IPS-18a (cell line): ENCODE results near the gene AQP10.
"Not testable (repeated sequence)": the region's sequence is repeated elsewhere in the genome, so short reads cannot be mapped to it uniquely, and the experiment has no call there.

ENCODE experiments used
- H3K27ac ChIP-seq: one replicate; pipeline ENCODE4 v1.5.1; 2013; ENCODE audit warnings: low read length
- H3K27me3 ChIP-seq: one replicate; pipeline ENCODE4 v1.6.1; 2013; ENCODE audit warnings: mild to moderate bottlenecking, low read length; ENCODE audit not compliant: control insufficient read depth, insufficient read depth
- H3K36me3 ChIP-seq: one replicate; pipeline ENCODE4 v1.6.1; 2013; ENCODE audit warnings: low read depth, low read length; ENCODE audit not compliant: control insufficient read depth
- H3K4me1 ChIP-seq: one replicate; pipeline ENCODE4 v1.6.1; 2013; ENCODE audit warnings: low read depth, low read length; ENCODE audit not compliant: control insufficient read depth
- H3K4me3 ChIP-seq: one replicate; pipeline ENCODE4 v1.5.1; 2013; ENCODE audit warnings: low read length
- H3K9ac ChIP-seq: one replicate; pipeline ENCODE4 v1.6.1; 2013; ENCODE audit warnings: mild to moderate bottlenecking, low read length, moderate library complexity
- H3K9me3 ChIP-seq: one replicate; pipeline ENCODE4 v1.6.1; 2013; ENCODE audit warnings: low read depth, low read length; ENCODE audit not compliant: control insufficient read depth

The AQP10 gene

DNA sequence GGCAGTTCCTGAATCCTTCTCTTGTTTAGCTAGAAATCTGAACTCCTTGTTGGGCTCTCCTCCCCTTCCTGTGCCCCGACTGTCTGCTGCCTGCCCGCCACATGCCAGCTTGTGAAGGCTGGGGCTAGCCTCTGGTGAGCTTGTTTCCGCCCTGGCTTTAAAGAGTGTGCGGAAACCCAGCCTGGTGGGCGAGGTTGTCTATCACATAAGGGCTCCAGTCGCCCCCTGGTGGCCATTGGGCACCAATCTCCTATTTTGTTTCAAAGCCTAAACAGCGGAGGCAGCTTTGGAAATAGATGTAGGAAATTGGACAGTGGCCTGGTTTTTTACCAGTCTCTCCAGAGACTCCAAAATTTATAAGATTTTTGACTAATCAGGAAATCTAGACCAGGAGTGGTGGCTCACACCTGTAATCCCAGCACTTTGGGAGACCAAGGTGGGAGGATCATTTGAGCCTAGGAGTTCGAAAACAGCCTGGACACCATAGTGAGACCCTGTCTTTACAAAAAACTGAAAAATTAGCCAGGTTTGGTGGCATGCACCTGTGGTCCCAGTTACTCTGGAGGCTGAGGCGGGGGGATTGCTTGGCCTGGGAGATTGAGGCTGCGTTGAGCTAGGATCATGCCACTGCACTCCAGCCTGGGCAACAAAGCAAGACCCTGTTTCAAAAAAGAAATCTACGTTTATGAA lies 14.3 kb downstream of the AQP10 start:
- H3K27me3 ChIP-seq: no peaks in the 10 kb centered on the region
- no peaks in the 10 kb centered on the region for H3K9me3 ChIP-seq
- no peaks in the 10 kb centered on the region for H3K4me1 ChIP-seq
- H3K4me3 ChIP-seq: no peak overlapping the region
- no peak overlapping the region for H3K27ac ChIP-seq
- H3K36me3 ChIP-seq: peaks cover 55% of the 10 kb centered on the region
- no peak overlapping the region for H3K9ac ChIP-seq

DNA sequence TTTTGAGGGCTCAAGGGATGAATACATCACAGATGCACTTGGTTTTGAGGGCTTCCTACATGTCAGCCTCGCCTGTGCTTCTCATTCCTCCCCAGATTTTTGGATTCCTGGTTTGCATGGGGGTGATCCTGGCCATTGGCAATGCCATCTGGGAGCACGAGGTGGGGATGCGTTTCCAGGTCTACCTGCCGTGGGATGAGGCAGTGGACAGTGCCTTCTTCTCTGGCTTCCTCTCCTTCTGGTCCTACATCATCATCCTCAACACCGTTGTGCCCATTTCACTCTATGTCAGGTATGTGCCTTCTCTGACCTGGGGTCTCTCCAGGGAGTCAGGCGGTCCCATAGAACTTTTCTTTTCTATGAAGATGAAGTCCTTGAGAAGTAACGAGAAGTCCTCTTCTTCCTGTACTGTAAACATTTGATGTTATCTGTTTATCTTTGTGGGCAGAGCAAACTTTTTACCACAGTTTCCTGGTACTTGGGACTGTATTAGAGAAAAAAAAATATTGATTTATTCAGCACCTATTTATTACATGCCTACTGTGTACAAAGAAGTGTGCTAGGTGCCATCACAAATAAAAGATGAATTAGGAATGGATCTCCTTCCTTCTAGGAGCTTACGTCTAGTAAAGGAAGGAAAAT lies 16.5 kb downstream of the AQP10 start:
- H3K4me3 ChIP-seq: no peak overlapping the region
- no peaks in the 10 kb centered on the region for H3K27me3 ChIP-seq
- no peak overlapping the region for H3K9ac ChIP-seq
- no peaks in the 10 kb centered on the region for H3K9me3 ChIP-seq
- H3K4me1 ChIP-seq: no peaks in the 10 kb centered on the region
- peaks cover 57% of the 10 kb centered on the region for H3K36me3 ChIP-seq
- H3K27ac ChIP-seq: no peak overlapping the region

- H3K4me1 ChIP-seq: no peaks in the 10 kb centered on the region
- H3K27ac ChIP-seq: no peak overlapping the region
- no peaks in the 10 kb centered on the region for H3K9me3 ChIP-seq
- no peak overlapping the region for H3K9ac ChIP-seq
- H3K36me3 ChIP-seq: peaks cover 64% of the 10 kb centered on the region
- H3K27me3 ChIP-seq: no peaks in the 10 kb centered on the region
- no peak overlapping the region for H3K4me3 ChIP-seq
These were observed 18.0 kb downstream of the AQP10 start for GRCh38 chr1:154338875-154339274.

DNA sequence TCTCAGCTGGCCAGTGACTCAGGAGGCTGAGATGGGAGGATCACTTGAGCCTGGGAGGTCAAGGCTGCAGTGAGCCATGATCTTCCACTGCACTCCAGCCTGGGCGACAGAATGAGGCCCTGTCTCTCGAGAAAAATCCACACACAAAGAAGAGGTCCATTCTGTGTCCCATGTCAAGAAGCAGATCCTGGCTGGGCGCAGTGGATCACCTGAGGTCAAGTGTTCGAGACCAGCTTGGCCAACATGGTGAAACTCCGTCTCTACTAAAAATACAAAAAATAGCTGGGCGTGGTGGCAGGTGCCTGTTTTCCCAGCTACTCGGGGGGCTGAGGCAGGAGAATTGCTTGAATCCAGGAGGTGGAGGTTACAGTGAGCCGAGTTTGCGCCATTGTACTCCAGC lies 20.5 kb downstream of the AQP10 start:
- not testable (repeated sequence) for H3K4me1 ChIP-seq, H3K4me3 ChIP-seq, H3K9me3 ChIP-seq, H3K27me3 ChIP-seq, H3K27ac ChIP-seq, H3K9ac ChIP-seq
- H3K36me3 ChIP-seq: peaks cover 80% of the 10 kb centered on the region

DNA sequence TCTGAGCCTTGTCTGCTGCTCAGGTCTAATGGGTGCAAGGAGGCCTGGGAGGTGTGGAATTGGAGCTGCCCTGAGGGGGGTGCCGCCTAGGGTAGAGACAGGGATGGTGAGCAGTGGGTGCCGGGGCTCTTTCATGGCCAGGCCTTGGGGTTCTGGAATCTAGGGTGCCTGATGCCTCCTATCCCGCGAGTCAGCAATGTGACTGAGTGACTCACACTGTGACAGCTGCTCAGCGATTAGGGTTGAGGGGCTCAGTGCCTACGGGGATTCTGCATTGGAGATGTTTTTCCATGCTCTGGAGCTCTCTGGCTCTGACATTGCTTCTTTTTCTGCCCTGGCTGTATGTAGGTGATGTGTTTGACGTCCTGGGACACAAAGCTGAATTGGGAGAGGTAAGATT lies 21.2 kb downstream of the AQP10 start:
- H3K27me3 ChIP-seq: no peaks in the 10 kb centered on the region
- no peak overlapping the region for H3K9ac ChIP-seq
- no peaks in the 10 kb centered on the region for H3K9me3 ChIP-seq
- no peak overlapping the region for H3K27ac ChIP-seq
- H3K36me3 ChIP-seq: peaks cover 85% of the 10 kb centered on the region
- no peak overlapping the region for H3K4me3 ChIP-seq
- no peaks in the 10 kb centered on the region for H3K4me1 ChIP-seq

- no peak overlapping the region for H3K9ac ChIP-seq
- H3K36me3 ChIP-seq: peaks cover 81% of the 10 kb centered on the region
- no peak overlapping the region for H3K4me3 ChIP-seq
- H3K27me3 ChIP-seq: no peaks in the 10 kb centered on the region
- H3K9me3 ChIP-seq: no peaks in the 10 kb centered on the region
- no peak overlapping the region for H3K27ac ChIP-seq
- H3K4me1 ChIP-seq: no peaks in the 10 kb centered on the region
These were observed 22.1 kb downstream of the AQP10 start for GRCh38 chr1:154342836-154343472.

DNA sequence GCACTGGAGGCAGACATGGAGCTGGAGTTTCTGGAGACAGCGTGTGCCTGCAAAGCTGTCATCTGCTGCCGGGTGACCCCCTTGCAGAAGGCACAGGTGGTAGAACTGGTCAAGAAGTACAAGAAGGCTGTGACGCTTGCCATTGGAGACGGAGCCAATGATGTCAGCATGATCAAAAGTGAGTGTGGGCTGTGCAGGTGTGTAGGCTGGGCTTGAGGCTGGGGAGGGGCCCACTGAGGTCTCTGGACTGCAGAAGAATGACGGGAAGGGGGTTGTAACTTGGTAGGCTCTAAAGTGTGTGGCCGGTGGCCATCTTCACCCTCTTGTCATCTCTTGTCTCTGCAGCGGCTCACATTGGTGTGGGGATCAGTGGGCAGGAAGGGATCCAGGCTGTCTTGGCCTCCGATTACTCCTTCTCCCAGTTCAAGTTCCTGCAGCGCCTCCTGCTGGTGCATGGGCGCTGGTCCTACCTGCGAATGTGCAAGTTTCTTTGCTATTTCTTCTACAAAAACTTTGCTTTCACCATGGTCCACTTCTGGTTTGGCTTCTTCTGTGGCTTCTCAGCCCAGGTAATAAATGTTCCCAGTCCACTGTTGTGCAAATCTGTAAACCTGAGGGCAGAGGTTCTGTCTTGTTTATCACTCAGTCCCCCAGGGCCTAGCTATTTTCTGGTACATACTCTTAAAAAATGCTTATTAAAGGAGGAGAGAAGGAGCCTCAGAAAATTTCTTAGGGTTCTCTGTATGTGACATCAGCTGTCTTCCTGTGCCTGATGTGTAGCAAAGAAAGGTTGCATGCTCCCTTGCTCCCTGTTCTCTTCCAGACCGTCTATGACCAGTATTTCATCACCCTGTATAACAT lies 24.3 kb downstream of the AQP10 start:
- H3K9me3 ChIP-seq: no peaks in the 10 kb centered on the region
- H3K4me1 ChIP-seq: no peaks in the 10 kb centered on the region
- no peak overlapping the region for H3K9ac ChIP-seq
- no peak overlapping the region for H3K27ac ChIP-seq
- no peaks in the 10 kb centered on the region for H3K27me3 ChIP-seq
- H3K36me3 ChIP-seq: peaks cover 78% of the 10 kb centered on the region
- no peak overlapping the region for H3K4me3 ChIP-seq

- no peak overlapping the region for H3K27ac ChIP-seq
- H3K36me3 ChIP-seq: peaks cover 66% of the 10 kb centered on the region
- no peaks in the 10 kb centered on the region for H3K9me3 ChIP-seq
- no peak overlapping the region for H3K4me3 ChIP-seq
- H3K9ac ChIP-seq: no peak overlapping the region
- peaks cover 1% of the 10 kb centered on the region for H3K27me3 ChIP-seq
- no peaks in the 10 kb centered on the region for H3K4me1 ChIP-seq
These were observed 25.5 kb downstream of the AQP10 start for GRCh38 chr1:154346276-154346917.

- Histone ChIP-seq H3K27ac (no peak overlapping the region), H3K9me3 (no peaks in the 10 kb centered on the region), H3K36me3 (peaks cover 55% of the 10 kb centered on the region), H3K9ac (no peak overlapping the region), H3K4me3 (no peak overlapping the region), H3K4me1 (no peaks in the 10 kb centered on the region), H3K27me3 (peaks cover 17% of the 10 kb centered on the region)
These were observed 27.1 kb downstream of the AQP10 start for GRCh38 chr1:154347961-154348360.

GRCh38 chr1:154348429-154349076 lies 27.7 kb downstream of the AQP10 start:
- Histone ChIP-seq H3K36me3 (peaks cover 49% of the 10 kb centered on the region), H3K9ac (no peak overlapping the region)

More at GRCh38 chr1:154348429-154349076, 27.7 kb downstream of the AQP10 start:
- Histone ChIP-seq H3K27ac (no peak overlapping the region), H3K27me3 (peaks cover 22% of the 10 kb centered on the region), H3K4me1 (no peaks in the 10 kb centered on the region), H3K4me3 (no peak overlapping the region), H3K9me3 (no peaks in the 10 kb centered on the region)
